H1 (cell line): Measurements from ENCODE around the gene ARHGAP26. TPM values are rescaled to one million over a fixed set of nuclear protein-coding genes. Genes with fewer than 3 reads are reported as not detected.

Source experiments
- CTCF ChIA-PET: fragments of 300-600 bp; sonication (Branson Sonifier 250); formaldehyde crosslinking; loops from one replicate; lab custom pipeline; 2021; ENCODE audit not compliant: partially characterized antibody; lab: Charles Lee
- POLR2A ChIA-PET: fragments of 300-600 bp; sonication (Branson Sonifier 250); formaldehyde crosslinking; loops from one replicate; lab custom pipeline; 2021; ENCODE audit warnings: inconsistent platforms; ENCODE audit not compliant: partially characterized antibody; lab: Charles Lee
- DNase-seq, 2 experiments: peaks; one replicate each; pipeline versions ENCODE4 v3.0.0 to v3.0.0-alpha.2; 2010 to 2022; ENCODE audit warnings: low spot score in 2 of 2, low read depth in 1 of 2, mixed read lengths in 1 of 2
- FAIRE-seq: peaks from 2 replicates; lab custom pipeline; 2011; peaks lifted over from hg19 to GRCh38; lab: Jason Lieb, UNC
- H2AFZ ChIP-seq: 2 replicates; pipeline ENCODE4 v1.8.1; 2012; ENCODE audit warnings: low read length, inconsistent platforms
- H2AK5ac ChIP-seq: 2 replicates; pipeline ENCODE4 v1.6.1; 2013; ENCODE audit warnings: low read depth, low read length
- H2BK120ac ChIP-seq: replicated peaks from 2 replicates; pipeline ENCODE3; 2013; ENCODE audit warnings: low read depth, low read length, inconsistent platforms
- H2BK12ac ChIP-seq: 2 replicates; pipeline ENCODE4 v1.6.1; 2013; ENCODE audit warnings: low read depth, low read length
- H2BK15ac ChIP-seq: 2 replicates; pipeline ENCODE4 v1.6.1; 2013; ENCODE audit warnings: low read length
- H2BK20ac ChIP-seq: 2 replicates; pipeline ENCODE4 v1.6.1; 2013; ENCODE audit warnings: low read length
- H2BK5ac ChIP-seq: 2 replicates; pipeline ENCODE4 v1.6.1; 2013; ENCODE audit warnings: low read depth, low read length
- H3K14ac ChIP-seq: 2 replicates; pipeline ENCODE4 v1.6.1; 2013; ENCODE audit warnings: inconsistent platforms; ENCODE audit not compliant: insufficient read length
- H3K18ac ChIP-seq: 2 replicates; pipeline ENCODE4 v1.6.1; 2013; ENCODE audit warnings: low read length; ENCODE audit errors: extremely low read depth
- H3K23ac ChIP-seq: 2 replicates; pipeline ENCODE4 v1.6.1; 2013; ENCODE audit warnings: inconsistent platforms; ENCODE audit not compliant: insufficient read length
- H3K23me2 ChIP-seq: 2 replicates; pipeline ENCODE4 v1.6.1; 2013; ENCODE audit warnings: low read depth, low read length
- H3K27ac ChIP-seq: 2 replicates; pipeline ENCODE4 v1.6.1; 2011; ENCODE audit warnings: low read depth, low read length, inconsistent platforms
- H3K27me3 ChIP-seq, 4 experiments: replicated peaks in 1 of 4; 1 replicate in 1 of 4; 2 replicates in 3 of 4; pipeline versions ENCODE4 v1.6.1 to v1.8.1; 2011 to 2013; ENCODE audit warnings: low read length in 3 of 4, mild to moderate bottlenecking in 3 of 4, inconsistent platforms in 2 of 4, mixed read lengths in 2 of 4, moderate library complexity in 1 of 4; ENCODE audit not compliant: control insufficient read depth in 3 of 4, insufficient read depth in 3 of 4; ENCODE audit errors: extremely low read depth in 1 of 4
- H3K36me3 ChIP-seq, 4 experiments: 2 replicates each; pipeline versions ENCODE4 v1.6.1 to v1.8.1; 2011 to 2013; ENCODE audit warnings: mild to moderate bottlenecking in 4 of 4, low read length in 3 of 4, moderate library complexity in 2 of 4, control low read depth in 1 of 4, inconsistent platforms in 1 of 4; ENCODE audit not compliant: insufficient read depth in 4 of 4, control insufficient read depth in 2 of 4
- H3K4ac ChIP-seq: replicated peaks from 2 replicates; pipeline ENCODE3; 2013; ENCODE audit warnings: low read length, low read depth, mixed read lengths, inconsistent platforms; ENCODE audit not compliant: insufficient read length
- H3K4me1 ChIP-seq, 4 experiments: replicated peaks in 1 of 4; 1 replicate in 1 of 4; 2 replicates in 3 of 4; pipeline versions ENCODE4 v1.6.1 to v1.8.1; 2011 to 2013; ENCODE audit warnings: low read length in 3 of 4, inconsistent platforms in 2 of 4, mixed read lengths in 1 of 4; ENCODE audit not compliant: insufficient read depth in 4 of 4, control insufficient read depth in 3 of 4
- H3K4me2 ChIP-seq, 2 experiments: 2 replicates each; pipeline versions ENCODE4 v1.6.1 to v1.8.1; 2011 to 2013; ENCODE audit warnings: low read depth in 2 of 2, low read length in 2 of 2, control low read depth in 1 of 2, inconsistent platforms in 1 of 2, mild to moderate bottlenecking in 1 of 2; ENCODE audit not compliant: insufficient read depth in 1 of 2
- H3K4me3 ChIP-seq, 4 experiments: fragments of 200-600, 300-600 bp in 1 of 4; sonication (generic), shearing (Covaris generic), sonication (Bioruptor Twin) in 1 of 4; 2 replicates each; pipeline versions ENCODE4 v1.5.1 to v1.8.1; 2011 to 2016; ENCODE audit warnings: low read length in 4 of 4, low read depth in 3 of 4, control low read depth in 2 of 4, inconsistent platforms in 2 of 4, mild to moderate bottlenecking in 2 of 4, mixed read lengths in 1 of 4, moderate library complexity in 1 of 4; ENCODE audit not compliant: insufficient read depth in 2 of 4; ENCODE audit errors: extremely low read depth in 1 of 4
- H3K56ac ChIP-seq: replicated peaks from 2 replicates; pipeline ENCODE3; 2013; ENCODE audit warnings: low read depth, mild to moderate bottlenecking, mixed read lengths, low read length, inconsistent platforms; ENCODE audit not compliant: insufficient read length
- H3K79me1 ChIP-seq: 2 replicates; pipeline ENCODE4 v1.6.1; 2013; ENCODE audit warnings: low read depth, low read length, control low read depth
- H3K79me2 ChIP-seq, 2 experiments: 2 replicates each; pipeline versions ENCODE4 v1.6.1 to v1.8.1; 2012 to 2013; ENCODE audit warnings: low read length in 2 of 2, mild to moderate bottlenecking in 2 of 2, inconsistent platforms in 1 of 2; ENCODE audit not compliant: insufficient read depth in 2 of 2, control insufficient read depth in 1 of 2
- H3K9ac ChIP-seq, 4 experiments: replicated peaks in 1 of 4; 1 replicate in 1 of 4; 2 replicates in 3 of 4; pipeline versions ENCODE4 v1.6.1 to v1.8.1; 2011 to 2013; ENCODE audit warnings: low read depth in 3 of 4, low read length in 3 of 4, control low read depth in 2 of 4, mild to moderate bottlenecking in 2 of 4, moderate library complexity in 2 of 4, inconsistent platforms in 1 of 4; ENCODE audit errors: extremely low read depth in 1 of 4
- H3K9me3 ChIP-seq, 2 experiments: 2 replicates each; pipeline versions ENCODE4 v1.6.1 to v1.8.1; 2012 to 2013; ENCODE audit warnings: mild to moderate bottlenecking in 2 of 2, moderate library complexity in 2 of 2, control low read depth in 1 of 2, inconsistent platforms in 1 of 2, low read depth in 1 of 2, low read length in 1 of 2, mixed read lengths in 1 of 2; ENCODE audit not compliant: insufficient read depth in 2 of 2
- H4K20me1 ChIP-seq, 2 experiments: replicated peaks in 1 of 2; 2 replicates each; pipeline versions ENCODE3 to v1.8.1; 2011 to 2013; ENCODE audit warnings: inconsistent platforms in 2 of 2, low read length in 2 of 2, mild to moderate bottlenecking in 1 of 2; ENCODE audit not compliant: insufficient read depth in 2 of 2, control insufficient read depth in 1 of 2
- H4K5ac ChIP-seq: 2 replicates; pipeline ENCODE4 v1.6.1; 2013; ENCODE audit warnings: low read length, low read depth, mixed read lengths, inconsistent platforms; ENCODE audit not compliant: insufficient read length
- H4K8ac ChIP-seq: 2 replicates; pipeline ENCODE4 v1.8.0; 2013; ENCODE audit warnings: mild to moderate bottlenecking, moderate library complexity, low read length, inconsistent platforms; ENCODE audit not compliant: insufficient read depth; ENCODE audit errors: extremely low read depth
- H4K91ac ChIP-seq: replicated peaks from 2 replicates; pipeline ENCODE3; 2013; ENCODE audit warnings: low read length, mixed read lengths, inconsistent platforms; ENCODE audit not compliant: insufficient read length
- CHD1 ChIP-seq: IDR thresholded peaks from 2 replicates; pipeline ENCODE4 v1.6.1; 2012; ENCODE audit warnings: low read depth, low read length, improper control_type of control experiment
- CREB1 ChIP-seq: IDR thresholded peaks from 2 replicates; pipeline ENCODE4 v1.6.1; 2012; ENCODE audit warnings: inconsistent platforms
- CTBP2 ChIP-seq: IDR thresholded peaks from 2 replicates; pipeline ENCODE4 v1.7.0; 2011; ENCODE audit warnings: borderline replicate concordance, mild to moderate bottlenecking, moderate library complexity, mixed read lengths, low read length; ENCODE audit not compliant: insufficient read depth, insufficient read length
- EGR1 ChIP-seq: IDR thresholded peaks from 2 replicates; pipeline ENCODE4 v1.6.1; 2011; ENCODE audit warnings: low read depth, low read length, borderline replicate concordance
- EP300 ChIP-seq, 2 experiments: IDR thresholded peaks; 1 replicate in 1 of 2; 2 replicates in 1 of 2; pipeline ENCODE4 v1.6.1; 2011 to 2012; ENCODE audit warnings: low read depth in 2 of 2, low read length in 2 of 2, mild to moderate bottlenecking in 2 of 2, borderline replicate concordance in 1 of 2, inconsistent platforms in 1 of 2, moderate library complexity in 1 of 2
- GABPA ChIP-seq: IDR thresholded peaks from 2 replicates; pipeline ENCODE4 v1.6.1; 2011; ENCODE audit warnings: mild to moderate bottlenecking, low read length, moderate library complexity, borderline replicate concordance; ENCODE audit not compliant: insufficient read depth
- GTF2F1 ChIP-seq: IDR thresholded peaks from 2 replicates; pipeline ENCODE4 v1.6.1; 2012; ENCODE audit warnings: low read depth, low read length, improper control_type of control experiment, borderline replicate concordance
- JUN ChIP-seq: IDR thresholded peaks from 2 replicates; pipeline ENCODE4 v1.6.1; 2011; ENCODE audit warnings: low read depth, mild to moderate bottlenecking, improper control_type of control experiment, low read length
- KDM1A ChIP-seq: fragments of 200-600, 300-600 bp; sonication (generic); IDR thresholded peaks from 2 replicates; pipeline ENCODE4 v1.7.1; 2016; ENCODE audit warnings: mild to moderate bottlenecking, low read length, borderline replicate concordance
- PHF8 ChIP-seq: fragments of 200-600 bp; sonication (generic); conservative IDR thresholded peaks from 2 replicates; pipeline ENCODE4 v1.7.1; 2012; ENCODE audit warnings: low read depth, mild to moderate bottlenecking, inconsistent platforms, low read length, moderate library complexity
- POLR2A ChIP-seq, 2 experiments: IDR thresholded peaks; 1 replicate in 1 of 2; 2 replicates in 1 of 2; pipeline ENCODE4 v1.6.1; 2011; ENCODE audit warnings: low read depth in 2 of 2, low read length in 2 of 2, mild to moderate bottlenecking in 2 of 2; ENCODE audit errors: control extremely low read depth in 1 of 2
- RBBP5 ChIP-seq: IDR thresholded peaks from 2 replicates; pipeline ENCODE4 v1.7.1; 2012; ENCODE audit warnings: low read depth, mild to moderate bottlenecking, inconsistent platforms, low read length, moderate library complexity, borderline replicate concordance
- SIN3A ChIP-seq, 2 experiments: IDR thresholded peaks in 1 of 2; conservative IDR thresholded peaks in 1 of 2; 2 replicates each; pipeline ENCODE4 v1.6.1; 2011 to 2012; ENCODE audit warnings: low read length in 2 of 2, improper control_type of control experiment in 1 of 2, low read depth in 1 of 2, mild to moderate bottlenecking in 1 of 2
- TCF12 ChIP-seq: IDR thresholded peaks from 2 replicates; pipeline ENCODE4 v1.6.1; 2011; ENCODE audit warnings: low read depth, mild to moderate bottlenecking, low read length
- YY1 ChIP-seq: IDR thresholded peaks from 2 replicates; pipeline ENCODE4 v1.6.1; 2011; ENCODE audit warnings: low read depth, mild to moderate bottlenecking, low read length
- WGBS, 2 experiments: shearing (Covaris generic) in 1 of 2; methylation state at CpG; one replicate each; pipeline versions ENCODE4 v1.1.6 to v1.1.7; 2013 to 2015; ENCODE audit warnings: low lambda C conversion rate in 2 of 2, mixed read lengths in 2 of 2, inconsistent platforms in 1 of 2, low coverage in 1 of 2, missing lambda C conversion rate in 1 of 2; ENCODE audit not compliant: insufficient replicate concordance in 2 of 2, insufficient coverage in 1 of 2, insufficient read length in 1 of 2; ENCODE audit errors: extremely low coverage in 1 of 2, missing lambda C conversion rate in 1 of 2; 5-methylcytosine and 5-hydroxymethylcytosine counted together
- polyA plus RNA-seq, 7 experiments: library from polyadenylated mRNA; depleted of rRNA in 3 of 7; stranded (reverse) in 5 of 7; unstranded in 2 of 7; fragments of >200 nt in 5 of 7; fragments of 200-250 nt in 2 of 7; gene quantifications; 1 replicate in 5 of 7; 2 replicates in 1 of 7; 4 replicates in 1 of 7; pipeline versions ENCODE4 v1.2.1 to v1.2.3, GENCODE V29; 2011 to 2013; ENCODE audit warnings: missing spikeins in 2 of 7, mixed read lengths in 2 of 7
- total RNA-seq: library from RNA; stranded (reverse); fragmentation: NEBNext Ultra II Directional; extraction: Animal tissue kit (Norgen Biotek cat#: 25700); gene quantifications from 2 replicates; pipeline ENCODE4 v1.2.1, GENCODE V29; 2021

The ARHGAP26 gene
- total and polyA plus RNA-seq, 2 of the 8 experiments (the other 6 are each of a cell fraction or from before 2014, with no cell fraction given): 7.1 to 24.8 TPM

DNA sequence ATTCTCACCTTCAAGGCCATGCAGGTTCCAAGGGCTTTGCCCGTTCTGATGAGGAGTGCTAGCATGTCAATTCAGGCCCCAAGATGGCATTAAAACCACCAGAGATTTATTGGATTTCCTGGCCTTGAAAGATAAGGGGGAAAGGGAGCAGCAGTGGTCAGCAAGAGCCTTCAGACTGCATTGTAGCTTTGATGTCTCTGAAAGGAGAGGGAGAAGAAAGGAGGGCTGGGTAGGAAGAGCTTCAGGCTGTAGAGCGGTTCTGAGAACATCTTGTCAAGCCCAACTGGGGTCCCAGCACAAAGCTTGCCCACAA lies 42.5 kb upstream of the ARHGAP26 start:
- Histone ChIP-seq H4K5ac (no peak overlapping the region), H2AK5ac (no peak overlapping the region), H4K8ac (no peak overlapping the region), H3K4me2 (no peak overlapping the region), H3K79me1 (no peaks in the 10 kb centered on the region), H3K14ac (no peak overlapping the region), H2BK5ac (no peak overlapping the region), H3K18ac (no peak overlapping the region), H3K9me3 (no peaks in the 10 kb centered on the region), H2BK12ac (no peak overlapping the region), H3K23ac (no peak overlapping the region), H3K56ac (no peak overlapping the region), H2AFZ (no peak overlapping the region), H3K4me1 (peaks cover 0 to 4% (median 1%) of the 10 kb centered on the region in 4 experiments; a peak in 2 of 7 replicates), H4K91ac (no peak overlapping the region), H2BK120ac (no peak overlapping the region), H4K20me1 (peaks cover 0 to 1% of the 10 kb centered on the region in 2 experiments), H3K27me3 (no peaks in the 10 kb centered on the region; a peak in 1 of 7 replicates), H3K4me3 (no peak overlapping the region), H3K23me2 (no peaks in the 10 kb centered on the region; the same call in 1 of the 2 replicates), H2BK15ac (no peak overlapping the region), H3K79me2 (no peaks in the 10 kb centered on the region), H2BK20ac (no peak overlapping the region), H3K9ac (no peak overlapping the region), H3K27ac (no peak overlapping the region), H3K4ac (no peak overlapping the region), H3K36me3 (no peaks in the 10 kb centered on the region)
- DNase-seq (no peak), FAIRE-seq (no peak)
- 78% methylated on average over 2 of the region's 2 CpGs; no CpG with 5 or more reads in 1 of the 2 experiments for WGBS, 2 experiments
- ChIA-PET POLR2A (interaction anchor here (1.3 kb wide), 1 partner anchor 9 kb away, joined by 4 read pairs; no protein-coding TSS in a partner anchor), CTCF (interaction anchor here (1.0 to 30.9 kb wide), 6 partner anchors 9 to 160 kb away, joined by 3 to 459 read pairs (median 4); no protein-coding TSS in a partner anchor)
- TF ChIP-seq TCF12: no peak
- TF ChIP-seq KDM1A: no peak
- TF ChIP-seq YY1: no peak
- no peak for TF ChIP-seq GTF2F1
- no peak for TF ChIP-seq POLR2A (IDR thresholded peaks at IDR 0.05; ENCODE audit: control extremely low read depth in 1 of 2, low read depth in 2 of 2, low read length in 2 of 2)
- TF ChIP-seq SIN3A (conservative IDR thresholded peaks at IDR 0.05 in 1 of 2, IDR thresholded peaks at IDR 0.05 in 1 of 2; ENCODE audit: low read depth in 1 of 2, low read length in 2 of 2): no peak
- no peak for TF ChIP-seq CREB1
- TF ChIP-seq CHD1: no peak
- TF ChIP-seq CTBP2: no peak
- TF ChIP-seq GABPA: no peak
- no peak for TF ChIP-seq RBBP5
- TF ChIP-seq EGR1: no peak
- TF ChIP-seq PHF8: no peak
- no peak for TF ChIP-seq EP300 (IDR thresholded peaks at IDR 0.05; ENCODE audit: borderline replicate concordance in 1 of 2, low read depth in 2 of 2, low read length in 2 of 2)
- TF ChIP-seq JUN: no peak
